ENCODE results near the gene MRPS34. TPM values are rescaled to one million over a fixed set of nuclear protein-coding genes. Genes with fewer than 3 reads are reported as not detected.
A peak's percentile ranks its signal among the peaks of the same experiment; 100 is the strongest.

Gene MRPS34
- total RNA-seq, 1 experiment from 2014 or later = 324 TPM

DNA sequence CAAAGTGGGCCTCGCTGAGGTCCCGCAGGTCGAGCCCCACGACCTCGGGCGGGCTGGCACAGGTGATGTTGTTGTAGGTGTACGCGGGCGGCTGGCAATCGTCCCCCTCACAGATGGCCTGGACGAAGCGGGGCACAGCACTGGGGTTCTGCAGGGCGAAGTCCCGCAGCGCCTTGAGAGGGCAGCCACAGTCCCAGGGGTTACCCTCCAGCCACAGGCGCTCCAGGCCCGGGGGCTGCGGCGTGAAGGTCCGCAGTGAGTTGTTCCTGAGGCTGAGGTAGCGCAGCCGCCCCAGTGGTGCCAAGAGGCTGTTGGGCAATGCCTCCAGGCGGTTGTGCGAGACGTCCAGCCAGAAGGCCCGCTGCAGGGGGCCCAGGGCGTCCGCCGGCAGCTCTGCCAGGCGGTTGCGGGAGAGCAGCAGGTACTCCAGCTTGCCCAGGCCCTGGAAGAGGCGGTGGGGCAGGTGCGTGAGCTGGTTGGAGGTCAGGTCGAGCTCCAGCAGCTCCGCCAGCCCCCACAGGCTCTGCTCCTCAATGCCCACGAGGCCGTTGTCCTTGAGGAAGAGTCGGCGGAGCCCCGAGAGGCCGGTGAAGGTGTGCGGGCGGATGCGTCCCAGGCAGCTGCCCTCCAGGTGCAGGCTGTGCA, 17.8 kb upstream of the MRPS34 start:
- H3K4me3 ChIP-seq (ENCODE audit: insufficient read depth, low read depth, low read length) = no peak overlapping the region
- no peaks in the 10 kb centered on the region; the same call in none of the 2 replicates for H3K36me3 ChIP-seq (replicated peaks; ENCODE audit: control insufficient read depth, insufficient read depth, low read length)
- peak; percentile 43 for DNase-seq
- no peaks in the 10 kb centered on the region for H3K27me3 ChIP-seq (ENCODE audit: control insufficient read depth, insufficient read depth, low read length)

DNA sequence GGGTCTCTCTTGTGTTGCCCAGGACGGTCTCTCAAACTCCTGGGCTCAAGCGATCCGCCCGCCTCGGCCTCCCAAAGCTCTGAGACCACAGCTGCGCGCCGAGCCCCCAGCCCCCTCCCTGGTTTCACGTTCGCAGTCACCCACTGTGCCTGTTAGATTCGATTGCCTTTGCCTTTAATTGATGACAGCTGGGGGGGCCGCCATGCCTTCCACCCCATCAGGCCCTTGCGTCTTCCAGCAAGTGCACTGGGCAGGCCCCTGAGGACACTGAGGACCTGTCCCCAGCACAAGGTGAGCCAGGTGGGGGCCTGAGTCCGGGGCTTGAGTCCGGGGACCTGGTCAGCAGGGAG, 17.3 kb upstream of the MRPS34 start:
- Histone ChIP-seq H3K4me3 (ENCODE audit: insufficient read depth, low read depth, low read length) (no peak overlapping the region), H3K36me3 (replicated peaks; ENCODE audit: control insufficient read depth, insufficient read depth, low read length) (no peaks in the 10 kb centered on the region; the same call in none of the 2 replicates), H3K27me3 (ENCODE audit: control insufficient read depth, insufficient read depth, low read length) (no peaks in the 10 kb centered on the region)
- DNase-seq = no peak

DNA sequence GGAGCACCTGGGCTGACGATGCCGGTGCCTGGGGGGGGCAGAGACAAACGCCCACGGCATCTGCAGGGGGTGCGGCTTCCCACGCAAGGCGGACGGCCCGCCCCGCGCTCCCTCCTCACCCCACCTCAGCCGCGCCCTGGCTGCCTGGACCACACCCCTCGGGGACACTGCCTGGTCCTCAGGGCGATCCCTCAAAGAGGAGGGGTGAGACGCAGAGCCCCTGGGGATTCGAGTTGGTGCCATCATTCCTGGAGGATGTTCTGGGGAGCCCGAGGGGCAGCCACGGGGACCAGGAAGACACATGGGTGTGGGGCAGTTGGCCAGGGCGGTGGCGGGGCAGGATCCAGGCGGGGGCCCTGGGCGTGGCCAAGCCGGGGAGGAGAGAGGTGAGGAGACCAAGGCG, 16.7 kb upstream of the MRPS34 start:
- H3K36me3 ChIP-seq (replicated peaks; ENCODE audit: control insufficient read depth, insufficient read depth, low read length) = no peaks in the 10 kb centered on the region; the same call in none of the 2 replicates
- no peak overlapping the region for H3K4me3 ChIP-seq (ENCODE audit: insufficient read depth, low read depth, low read length)
- DNase-seq = peak; percentile 51
- no peaks in the 10 kb centered on the region for H3K27me3 ChIP-seq (ENCODE audit: control insufficient read depth, insufficient read depth, low read length)

DNA sequence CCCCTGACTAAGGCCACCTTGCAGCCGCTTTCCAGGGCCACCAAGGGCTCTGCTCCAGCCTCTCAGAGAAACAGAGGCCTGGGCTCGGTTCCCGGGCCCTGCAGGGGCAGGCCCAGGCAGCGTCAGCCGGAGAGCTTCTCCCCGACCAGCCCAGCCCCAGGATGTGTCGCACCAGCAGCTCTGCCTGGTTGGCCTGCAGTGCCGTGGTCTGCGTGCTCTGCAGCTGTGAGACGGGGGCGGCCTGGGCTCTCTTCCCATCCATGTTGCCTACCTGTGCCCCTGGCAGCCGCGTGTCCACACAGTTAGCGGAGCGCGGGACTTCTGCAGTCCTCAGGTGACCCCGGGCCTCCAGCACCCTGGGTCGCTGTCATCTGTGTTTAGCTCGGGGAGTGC, 15.8 kb upstream of the MRPS34 start:
- DNase-seq = peak; percentile 36
- no peak overlapping the region for H3K4me3 ChIP-seq (ENCODE audit: insufficient read depth, low read depth, low read length)
- H3K36me3 ChIP-seq (replicated peaks; ENCODE audit: control insufficient read depth, insufficient read depth, low read length) = no peaks in the 10 kb centered on the region; the same call in none of the 2 replicates
- no peaks in the 10 kb centered on the region for H3K27me3 ChIP-seq (ENCODE audit: control insufficient read depth, insufficient read depth, low read length)

DNA sequence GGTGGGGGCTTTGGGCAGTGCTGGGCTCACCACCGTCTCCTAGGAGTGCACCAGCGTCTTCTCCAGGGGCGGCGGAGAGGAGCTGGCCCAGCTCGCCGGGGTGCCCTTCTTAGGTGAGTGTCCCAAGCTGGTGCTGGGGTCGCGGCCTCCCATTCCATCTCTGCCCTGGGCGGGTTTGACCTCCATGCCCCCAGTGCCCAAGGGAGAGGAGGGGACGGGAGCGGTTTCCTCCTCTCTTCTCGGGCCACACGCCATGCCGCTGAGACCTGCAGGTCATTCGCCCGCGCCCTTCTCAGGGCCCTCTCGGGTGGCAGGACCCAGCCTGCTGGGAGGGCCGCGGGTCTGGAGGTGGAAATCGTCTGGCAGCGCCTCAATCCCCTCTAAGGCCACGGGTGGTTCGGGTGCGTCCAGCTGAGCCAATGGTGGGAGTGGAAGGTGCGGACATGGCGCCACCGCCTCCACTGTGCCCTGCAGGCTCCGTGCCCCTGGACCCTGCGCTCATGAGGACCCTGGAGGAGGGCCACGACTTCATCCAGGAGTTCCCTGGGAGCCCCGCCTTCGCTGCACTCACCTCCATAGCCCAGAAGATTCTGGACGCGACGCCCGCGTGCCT, 15.3 kb upstream of the MRPS34 start:
- no peaks in the 10 kb centered on the region for H3K27me3 ChIP-seq (ENCODE audit: control insufficient read depth, insufficient read depth, low read length)
- no peaks in the 10 kb centered on the region; the same call in none of the 2 replicates for H3K36me3 ChIP-seq (replicated peaks; ENCODE audit: control insufficient read depth, insufficient read depth, low read length)
- H3K4me3 ChIP-seq (ENCODE audit: insufficient read depth, low read depth, low read length) = no peak overlapping the region
- DNase-seq = peak; percentile 41

DNA sequence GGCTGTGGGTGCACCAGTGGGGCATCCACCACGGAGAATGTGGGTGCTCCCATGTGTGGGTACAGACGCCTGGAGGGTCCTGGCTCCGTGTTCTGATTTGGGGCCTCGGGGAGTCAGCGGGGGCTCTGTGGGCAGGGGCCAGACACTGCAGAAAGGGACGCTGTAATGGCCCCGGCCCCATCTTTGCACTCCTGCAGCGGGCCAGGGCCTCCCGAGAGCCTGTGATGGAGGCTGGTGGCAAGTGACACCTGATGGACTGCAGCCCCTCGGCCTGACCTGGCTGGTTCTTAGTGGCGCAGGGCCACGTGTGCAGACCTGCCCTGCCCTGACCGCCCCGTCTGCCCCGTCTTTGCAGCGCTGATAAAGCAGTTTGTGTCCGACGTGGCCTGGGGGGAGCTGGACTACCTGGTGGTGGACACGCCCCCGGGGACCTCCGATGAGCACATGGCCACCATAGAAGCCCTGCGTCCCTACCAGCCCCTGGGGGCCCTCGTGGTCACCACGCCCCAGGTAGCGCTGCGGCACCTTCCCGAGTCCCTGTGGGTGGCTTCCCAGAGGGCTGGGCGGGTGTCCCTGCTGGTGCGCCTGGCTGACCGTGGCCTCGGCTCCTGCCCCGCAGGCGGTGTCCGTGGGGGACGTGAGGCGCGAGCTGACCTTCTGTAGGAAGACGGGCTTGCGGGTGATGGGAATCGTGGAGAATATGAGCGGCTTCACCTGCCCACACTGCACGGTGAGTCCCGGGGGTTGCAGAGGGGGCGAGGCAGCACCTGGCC, 14.6 kb upstream of the MRPS34 start:
- Histone ChIP-seq H3K27me3 (ENCODE audit: control insufficient read depth, insufficient read depth, low read length) (no peaks in the 10 kb centered on the region), H3K4me3 (ENCODE audit: insufficient read depth, low read depth, low read length) (no peak overlapping the region), H3K36me3 (replicated peaks; ENCODE audit: control insufficient read depth, insufficient read depth, low read length) (no peaks in the 10 kb centered on the region; the same call in none of the 2 replicates)
- peak; percentile 41 for DNase-seq

DNA sequence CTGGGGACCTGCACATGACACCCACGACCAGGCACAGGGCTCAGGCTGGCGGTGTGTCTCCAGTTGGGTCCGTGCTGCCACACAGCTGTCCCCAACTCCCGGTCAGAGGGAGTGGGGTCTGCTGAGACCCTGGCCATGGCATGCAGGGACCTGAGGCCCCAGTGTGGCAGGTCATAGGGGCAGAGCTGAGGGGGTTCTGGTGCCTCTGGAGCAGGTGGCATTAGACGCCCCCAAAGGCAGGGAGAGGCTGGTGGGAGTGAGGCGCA, 14.1 kb upstream of the MRPS34 start:
- no peaks in the 10 kb centered on the region; the same call in none of the 2 replicates for H3K36me3 ChIP-seq (replicated peaks; ENCODE audit: control insufficient read depth, insufficient read depth, low read length)
- no peaks in the 10 kb centered on the region for H3K27me3 ChIP-seq (ENCODE audit: control insufficient read depth, insufficient read depth, low read length)
- no peak overlapping the region for H3K4me3 ChIP-seq (ENCODE audit: insufficient read depth, low read depth, low read length)
- DNase-seq = no peak

DNA sequence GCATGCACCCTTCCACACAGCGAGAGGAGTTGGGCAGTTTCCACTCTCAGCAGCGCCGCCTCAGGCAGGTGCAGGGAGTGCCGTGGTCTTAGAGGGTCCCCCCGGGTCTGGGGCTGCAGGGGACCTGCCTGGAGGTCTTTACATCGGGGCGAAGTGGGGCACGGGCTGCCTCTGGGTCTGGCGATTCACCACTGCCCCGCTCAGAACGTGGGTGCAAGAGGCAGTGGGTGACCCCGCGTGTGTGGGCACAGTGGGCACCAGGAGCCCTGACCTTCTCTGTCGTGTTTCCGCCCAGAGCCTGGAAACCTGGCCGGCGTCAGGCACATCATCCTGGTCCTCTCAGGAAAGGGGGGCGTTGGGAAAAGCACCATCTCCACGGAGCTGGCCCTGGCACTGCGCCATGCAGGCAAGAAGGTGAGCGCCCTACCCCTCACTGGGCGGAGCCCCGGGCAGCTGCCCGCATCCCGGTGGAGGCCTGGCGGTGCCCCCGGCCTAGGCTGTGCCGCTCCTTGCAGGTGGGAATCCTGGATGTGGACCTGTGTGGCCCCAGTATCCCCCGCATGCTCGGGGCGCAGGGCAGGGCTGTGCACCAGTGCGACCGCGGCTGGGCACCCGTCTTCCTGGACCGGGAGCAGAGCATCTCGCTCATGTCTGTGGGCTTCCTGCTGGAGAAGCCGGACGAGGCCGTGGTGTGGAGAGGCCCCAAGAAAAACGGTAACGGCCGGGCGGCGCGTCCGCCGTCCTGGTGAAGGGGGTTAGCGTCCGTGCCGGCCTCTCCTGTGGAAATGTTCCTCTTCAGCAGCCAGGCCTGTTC, 13.5 kb upstream of the MRPS34 start:
- peak; percentile 82 for DNase-seq
- no peaks in the 10 kb centered on the region; the same call in none of the 2 replicates for H3K36me3 ChIP-seq (replicated peaks; ENCODE audit: control insufficient read depth, insufficient read depth, low read length)
- no peak overlapping the region for H3K4me3 ChIP-seq (ENCODE audit: insufficient read depth, low read depth, low read length)
- H3K27me3 ChIP-seq (ENCODE audit: control insufficient read depth, insufficient read depth, low read length) = no peaks in the 10 kb centered on the region

DNA sequence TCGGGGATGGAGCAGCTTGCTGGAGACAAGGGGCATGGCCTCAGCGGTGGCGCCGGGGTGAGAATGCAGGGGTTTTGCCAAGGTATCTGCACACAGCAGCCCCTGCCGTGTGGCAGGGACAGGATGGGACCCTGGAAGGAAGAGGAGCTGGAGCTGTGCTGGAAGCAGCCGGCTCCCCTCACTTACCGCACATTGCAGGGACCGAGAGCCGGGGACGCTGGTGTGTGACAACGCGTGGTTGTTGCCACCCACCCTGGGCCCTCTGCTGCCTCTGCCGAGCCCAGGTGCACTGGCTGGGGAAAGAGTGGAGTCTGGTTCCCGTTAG, 12.9 kb upstream of the MRPS34 start:
- no peaks in the 10 kb centered on the region for H3K27me3 ChIP-seq (ENCODE audit: control insufficient read depth, insufficient read depth, low read length)
- peaks cover 2% of the 10 kb centered on the region for H3K36me3 ChIP-seq (replicated peaks; ENCODE audit: control insufficient read depth, insufficient read depth, low read length)
- no peak overlapping the region for H3K4me3 ChIP-seq (ENCODE audit: insufficient read depth, low read depth, low read length)
- DNase-seq = no peak

DNA sequence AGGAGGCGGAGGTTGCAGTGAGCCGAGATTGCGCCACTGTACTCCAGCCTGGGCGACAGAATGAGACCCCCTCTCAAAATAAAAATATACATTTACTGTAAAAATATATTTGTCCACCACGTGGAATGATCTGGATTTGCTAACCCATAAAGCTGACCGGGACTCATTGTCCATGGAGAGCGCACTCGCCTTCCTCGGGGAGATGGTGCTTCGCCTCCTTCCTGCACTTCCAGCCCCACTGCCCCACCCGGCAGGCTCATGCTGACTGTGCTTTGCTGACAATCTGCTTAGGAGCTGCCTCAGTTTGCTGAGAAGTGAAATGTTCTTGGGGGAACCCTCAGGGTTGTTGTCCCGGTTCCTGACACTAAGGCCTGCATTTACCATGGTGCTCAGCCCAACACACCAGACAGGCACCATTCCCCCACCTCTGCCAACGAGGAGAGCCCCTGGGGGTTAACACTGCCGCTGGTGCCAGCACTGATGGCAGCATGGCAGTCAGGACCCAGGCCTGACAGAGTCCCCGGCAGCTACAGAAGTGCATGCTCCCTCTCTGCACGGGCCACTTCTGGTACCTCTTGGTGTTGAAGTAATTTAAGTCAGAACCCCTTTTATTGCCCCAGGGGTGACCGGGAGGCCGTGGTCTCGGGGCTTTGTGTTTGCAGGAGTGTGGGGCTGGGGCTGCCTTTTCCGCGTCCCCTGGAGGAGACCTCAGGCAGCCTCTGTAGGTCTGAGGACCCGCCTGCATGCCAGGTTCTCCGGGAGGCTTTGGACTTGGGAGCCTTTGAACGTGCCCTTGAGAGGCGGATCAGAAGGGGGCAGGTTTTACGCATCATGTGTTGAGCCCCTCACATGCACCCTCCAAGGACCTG, 12.3 kb upstream of the MRPS34 start:
- no peaks in the 10 kb centered on the region for H3K27me3 ChIP-seq (ENCODE audit: control insufficient read depth, insufficient read depth, low read length)
- H3K4me3 ChIP-seq (ENCODE audit: insufficient read depth, low read depth, low read length) = no peak overlapping the region
- DNase-seq = peak; percentile 34
- H3K36me3 ChIP-seq (replicated peaks; ENCODE audit: control insufficient read depth, insufficient read depth, low read length) = peaks cover 2% of the 10 kb centered on the region

DNA sequence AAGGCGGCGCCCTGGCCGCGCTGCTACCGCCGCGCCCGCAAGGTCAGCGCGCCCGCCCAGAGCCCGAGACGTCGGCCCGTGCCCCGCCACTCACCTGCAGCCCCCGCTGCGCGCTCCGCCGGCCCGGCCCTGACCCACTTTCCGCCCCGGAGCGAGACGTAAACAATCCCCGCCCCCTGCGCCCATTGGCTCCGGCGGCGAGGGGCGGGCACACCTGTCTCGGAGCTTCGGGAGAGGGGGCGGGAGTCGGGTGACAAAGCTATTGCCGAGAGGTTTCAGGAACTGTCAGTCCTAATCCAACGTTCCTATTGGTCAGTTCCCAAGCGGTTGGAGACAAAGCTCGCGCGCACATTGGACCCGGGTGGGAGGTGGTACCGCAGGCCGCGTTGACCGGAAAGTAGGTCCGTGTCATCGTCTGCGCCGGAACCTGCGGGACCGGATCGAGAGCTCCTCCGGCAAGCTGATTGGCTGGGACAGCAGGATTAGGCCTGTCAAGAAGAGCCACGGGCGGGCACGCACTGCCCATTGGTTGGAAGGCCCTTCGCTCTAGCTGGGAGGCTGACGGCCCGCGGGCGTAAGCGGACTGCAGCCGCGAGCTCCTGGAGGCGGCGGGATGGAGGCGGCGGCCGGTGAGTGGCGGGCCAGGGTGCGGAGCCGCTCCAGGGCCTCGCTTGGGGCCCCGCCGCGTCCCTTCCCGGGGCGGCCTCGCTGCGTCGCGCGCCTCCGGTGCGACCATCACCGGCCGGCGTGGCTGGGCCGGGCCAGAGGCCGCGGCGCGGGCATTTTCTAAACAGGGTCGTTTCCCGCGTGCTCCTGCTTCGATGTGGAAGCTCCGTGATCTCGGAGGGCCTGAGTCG, 9.7 kb upstream of the MRPS34 start, which contains the start of the genes NUBP2 and SPSB3:
Gene NUBP2 (plus strand): TSS at position 553 of the 857 bp plus-strand sequence. CDS start 61 bp downstream, at position 614.
Gene SPSB3 (minus strand): TSS at position 164 of the 857 bp plus-strand sequence. CDS start 1,088 bp downstream, outside the sequence.
- peak; percentile 100 for DNase-seq
- Histone ChIP-seq H3K4me3 (ENCODE audit: insufficient read depth, low read depth, low read length) (peak within 1 kb of the TSS; percentile 82), H3K36me3 (replicated peaks; ENCODE audit: control insufficient read depth, insufficient read depth, low read length) (peaks cover 2% of the 10 kb centered on the region), H3K27me3 (ENCODE audit: control insufficient read depth, insufficient read depth, low read length) (no peaks in the 10 kb centered on the region)

DNA sequence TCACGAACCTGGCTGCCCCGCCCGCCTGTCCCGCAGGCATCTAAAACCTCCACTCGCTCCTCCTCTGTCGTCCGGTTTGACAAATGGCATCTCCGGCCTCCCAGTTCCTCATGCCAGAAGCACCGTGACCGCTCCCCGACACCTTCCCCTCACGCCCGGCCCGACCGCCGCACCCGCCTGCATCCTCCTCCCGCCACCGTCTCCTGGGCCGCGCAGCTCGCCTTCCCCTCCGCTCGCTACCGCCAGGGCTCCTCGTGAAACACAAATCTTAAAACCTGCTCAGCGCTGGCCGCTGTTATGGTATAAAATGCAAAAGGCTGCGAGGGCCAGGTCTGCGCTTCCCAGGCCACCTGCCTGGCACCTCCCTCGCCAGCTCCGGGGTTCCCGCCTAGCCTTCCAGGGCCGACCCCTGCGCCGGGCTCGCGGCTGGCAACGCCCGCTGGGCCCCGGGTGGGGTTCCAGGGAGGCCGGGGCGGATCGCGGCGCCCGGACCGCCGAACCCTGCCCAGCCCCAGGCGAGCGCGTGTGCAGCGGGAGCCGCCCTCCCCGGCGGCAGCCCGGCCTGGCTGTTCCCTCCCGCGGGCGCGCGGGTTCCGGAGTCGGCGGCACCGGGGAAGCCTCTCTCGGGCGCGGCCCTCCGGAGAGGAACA, 8.9 kb upstream of the MRPS34 start:
- H3K27me3 ChIP-seq (ENCODE audit: control insufficient read depth, insufficient read depth, low read length) = no peaks in the 10 kb centered on the region
- peak overlapping the region; percentile 62 for H3K4me3 ChIP-seq (ENCODE audit: insufficient read depth, low read depth, low read length)
- DNase-seq = peak; percentile 90
- H3K36me3 ChIP-seq (replicated peaks; ENCODE audit: control insufficient read depth, insufficient read depth, low read length) = peaks cover 2% of the 10 kb centered on the region

DNA sequence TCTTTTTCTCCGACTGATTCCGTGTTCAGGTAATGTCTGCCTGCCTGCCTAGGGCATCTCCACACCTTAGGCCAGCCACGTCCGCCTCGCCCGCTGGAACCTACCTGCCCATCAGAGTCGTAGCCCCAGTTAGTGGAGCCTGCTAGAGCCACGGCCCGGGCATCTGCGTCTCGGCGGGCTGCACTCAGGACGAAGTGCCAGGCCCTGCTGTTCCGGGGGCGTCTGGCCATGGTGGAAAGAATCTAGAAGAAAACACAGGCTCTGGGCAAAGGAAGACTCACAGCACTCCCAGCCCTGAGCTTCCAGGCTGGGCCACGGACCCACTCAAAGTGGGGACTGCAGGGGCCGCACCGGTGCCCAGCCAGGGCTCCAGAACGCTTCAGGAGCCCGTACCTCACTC, 8.3 kb upstream of the MRPS34 start:
- Histone ChIP-seq H3K4me3 (ENCODE audit: insufficient read depth, low read depth, low read length) (peak overlapping the region; percentile 62), H3K27me3 (ENCODE audit: control insufficient read depth, insufficient read depth, low read length) (no peaks in the 10 kb centered on the region), H3K36me3 (replicated peaks; ENCODE audit: control insufficient read depth, insufficient read depth, low read length) (peaks cover 2% of the 10 kb centered on the region)
- no peak for DNase-seq
